ENCODE results near the gene SPATA32.

SPATA32 gene

DNA sequence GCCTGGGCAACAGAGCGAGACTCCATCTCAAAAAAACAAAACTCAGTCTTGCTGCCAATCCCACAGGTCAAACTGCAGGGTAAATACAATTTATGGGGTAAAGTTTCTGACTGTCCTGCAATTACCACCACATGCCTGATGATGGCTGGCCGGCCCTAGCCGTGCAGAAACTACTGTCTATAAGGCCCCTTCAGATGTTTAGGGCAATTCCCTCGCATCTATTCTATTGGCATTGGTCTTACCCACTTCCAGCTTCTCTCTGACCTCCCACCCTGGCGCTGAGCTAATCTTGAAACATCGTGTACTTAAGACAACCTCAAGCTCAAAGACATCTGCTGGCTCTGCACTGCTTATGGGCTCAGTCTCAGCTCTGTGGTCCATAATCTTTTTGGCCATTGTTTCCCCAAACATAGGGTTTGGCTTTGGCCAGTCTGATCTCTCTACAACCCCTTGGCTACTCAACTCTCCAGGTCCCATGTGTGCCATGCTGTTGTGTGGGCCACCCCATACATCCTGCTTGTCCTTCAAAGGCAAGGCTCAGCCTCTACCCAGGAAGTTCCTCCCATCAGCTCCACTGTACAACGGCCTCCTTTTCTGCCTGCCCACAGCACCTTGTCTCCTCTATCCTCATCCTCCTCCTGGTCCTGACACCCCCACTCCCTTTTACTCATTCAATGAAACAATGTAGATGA, 38.3 kb upstream of the SPATA32 start:
- TF ChIP-seq, protein P1, sequence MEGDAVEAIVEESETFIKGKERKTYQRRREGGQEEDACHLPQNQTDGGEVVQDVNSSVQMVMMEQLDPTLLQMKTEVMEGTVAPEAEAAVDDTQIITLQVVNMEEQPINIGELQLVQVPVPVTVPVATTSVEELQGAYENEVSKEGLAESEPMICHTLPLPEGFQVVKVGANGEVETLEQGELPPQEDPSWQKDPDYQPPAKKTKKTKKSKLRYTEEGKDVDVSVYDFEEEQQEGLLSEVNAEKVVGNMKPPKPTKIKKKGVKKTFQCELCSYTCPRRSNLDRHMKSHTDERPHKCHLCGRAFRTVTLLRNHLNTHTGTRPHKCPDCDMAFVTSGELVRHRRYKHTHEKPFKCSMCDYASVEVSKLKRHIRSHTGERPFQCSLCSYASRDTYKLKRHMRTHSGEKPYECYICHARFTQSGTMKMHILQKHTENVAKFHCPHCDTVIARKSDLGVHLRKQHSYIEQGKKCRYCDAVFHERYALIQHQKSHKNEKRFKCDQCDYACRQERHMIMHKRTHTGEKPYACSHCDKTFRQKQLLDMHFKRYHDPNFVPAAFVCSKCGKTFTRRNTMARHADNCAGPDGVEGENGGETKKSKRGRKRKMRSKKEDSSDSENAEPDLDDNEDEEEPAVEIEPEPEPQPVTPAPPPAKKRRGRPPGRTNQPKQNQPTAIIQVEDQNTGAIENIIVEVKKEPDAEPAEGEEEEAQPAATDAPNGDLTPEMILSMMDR (IDR thresholded peaks at IDR 0.05; ENCODE audit: borderline replicate concordance, control extremely low read depth, extremely low read depth, insufficient read depth, missing control alignments): no peak
- in situ Hi-C loops (cut with MboI; ENCODE audit: low sequenced_read_pairs, unreplicated experiment): no loop called here
- no peak for DNase-seq (ENCODE audit: low spot score)

DNA sequence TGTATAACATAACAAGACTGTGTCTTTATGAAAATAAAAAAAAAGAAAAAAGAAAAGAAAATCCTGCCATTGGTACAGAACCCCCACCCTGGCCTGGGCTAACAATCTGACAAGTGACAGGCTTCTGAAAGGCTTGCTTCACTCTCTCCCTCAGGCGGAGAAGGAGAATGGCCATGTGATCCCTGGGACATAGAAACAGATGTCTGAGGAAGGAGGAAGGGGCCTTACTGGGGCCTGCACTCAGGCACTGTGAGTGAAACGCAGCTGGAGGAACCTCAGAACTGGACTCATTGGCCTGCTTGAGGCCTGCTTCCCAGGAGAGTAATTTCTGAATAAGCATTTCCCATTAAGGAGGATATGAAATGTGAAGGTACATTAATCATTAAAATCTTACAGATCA, 37.5 kb upstream of the SPATA32 start:
- TF ChIP-seq, protein P1 (IDR thresholded peaks at IDR 0.05; ENCODE audit: borderline replicate concordance, control extremely low read depth, extremely low read depth, insufficient read depth, missing control alignments): no peak
- in situ Hi-C loops (cut with MboI; ENCODE audit: low sequenced_read_pairs, unreplicated experiment): no loop called here
- no peak for DNase-seq (ENCODE audit: low spot score)

DNA sequence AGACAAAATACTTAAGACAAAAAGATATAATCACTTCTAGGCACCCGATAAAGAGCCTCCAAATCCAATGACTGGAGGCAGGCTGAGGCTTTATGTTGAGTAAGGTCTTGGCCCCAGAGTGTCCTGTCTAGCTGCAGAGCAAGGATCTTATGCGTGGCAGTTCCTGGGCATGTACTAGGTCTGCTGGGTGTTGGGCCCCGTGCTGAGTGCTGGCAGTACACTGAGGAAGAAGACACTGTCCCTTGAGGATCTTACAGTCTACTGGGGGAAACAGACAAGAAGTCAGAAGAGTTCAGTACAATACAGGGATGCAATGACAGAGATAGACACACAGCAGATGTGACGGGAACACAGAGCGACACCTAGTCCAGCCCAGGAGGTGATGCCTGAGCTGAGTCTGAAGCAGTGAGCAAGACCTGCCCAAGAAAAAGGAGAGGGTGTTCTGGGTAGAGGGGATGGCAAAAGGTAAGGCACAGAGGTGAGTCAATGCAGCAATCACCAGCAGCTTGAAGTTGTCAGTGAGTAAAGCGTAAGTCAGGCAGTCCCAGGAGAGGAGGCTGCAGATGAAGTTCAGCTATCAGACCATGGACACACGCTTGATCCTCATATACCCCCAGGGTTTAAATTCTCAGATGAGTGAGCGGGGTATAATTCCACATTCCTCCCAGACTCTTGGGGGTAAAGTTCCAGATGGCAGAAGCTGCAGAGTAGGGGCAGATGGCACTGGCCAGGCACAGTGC, 36.8 kb upstream of the SPATA32 start:
- in situ Hi-C loops (cut with MboI; ENCODE audit: low sequenced_read_pairs, unreplicated experiment): no loop called here
- DNase-seq (ENCODE audit: low spot score): no peak
- TF ChIP-seq, protein P1 (IDR thresholded peaks at IDR 0.05; ENCODE audit: borderline replicate concordance, control extremely low read depth, extremely low read depth, insufficient read depth, missing control alignments): no peak

DNA sequence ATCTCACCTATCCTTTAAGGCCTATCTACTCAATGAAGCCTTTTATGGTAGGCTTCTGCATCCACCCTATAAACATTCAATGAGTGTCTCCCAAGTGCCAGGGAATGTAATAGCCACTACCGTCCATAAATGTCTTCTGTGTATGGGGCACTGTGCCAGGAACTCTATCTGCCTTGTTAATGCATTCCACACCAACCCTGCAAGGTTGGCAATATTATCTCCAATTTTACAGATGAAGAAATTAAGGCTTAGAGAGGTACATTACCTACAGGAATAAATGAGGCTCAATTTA, 34.9 kb upstream of the SPATA32 start:
- TF ChIP-seq, protein P1 (IDR thresholded peaks at IDR 0.05; ENCODE audit: borderline replicate concordance, control extremely low read depth, extremely low read depth, insufficient read depth, missing control alignments): no peak
- in situ Hi-C loops (cut with MboI; ENCODE audit: low sequenced_read_pairs, unreplicated experiment): no loop called here
- no peak for DNase-seq (ENCODE audit: low spot score)

DNA sequence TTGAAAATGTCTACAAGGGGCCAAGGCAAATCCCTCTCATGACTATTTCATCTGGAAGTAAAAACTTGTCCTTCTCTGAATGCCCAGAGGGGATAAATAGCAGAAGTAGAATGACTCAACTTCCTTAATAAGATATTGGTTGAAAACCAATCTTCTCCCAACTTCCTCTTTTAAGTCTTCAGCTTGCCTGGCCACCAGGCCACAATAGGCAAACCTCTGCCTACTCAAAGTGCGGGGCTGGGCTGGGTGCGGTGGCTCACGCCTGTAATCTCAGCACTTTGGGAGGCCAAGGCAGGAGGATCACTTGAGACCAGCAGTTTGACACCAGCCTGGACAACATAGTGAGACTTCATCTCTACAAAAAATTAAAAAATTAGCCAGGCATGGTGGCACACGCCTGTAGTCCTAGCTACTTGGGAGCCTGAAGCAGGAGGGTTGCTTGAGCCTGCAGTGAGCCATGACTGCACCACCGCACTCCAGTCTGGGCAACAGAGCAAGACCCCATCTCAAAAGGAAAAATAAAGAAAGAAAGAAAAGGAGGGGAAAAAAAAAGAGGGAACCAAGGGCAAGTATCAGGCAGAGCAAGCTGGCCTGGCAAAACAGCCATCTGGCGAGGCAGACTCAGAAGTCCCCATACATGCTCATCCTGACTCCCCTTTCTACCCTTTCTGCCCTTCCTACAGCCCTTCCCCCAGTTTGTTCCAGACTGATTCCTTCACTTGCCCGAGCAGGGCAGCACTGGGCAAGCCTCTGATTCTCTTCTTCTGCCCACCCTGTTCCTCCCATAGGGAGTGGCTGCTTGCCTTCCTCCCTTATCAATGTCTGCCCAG, 34.3 kb upstream of the SPATA32 start:
- DNase-seq (ENCODE audit: low spot score): no peak
- TF ChIP-seq, protein P1 (IDR thresholded peaks at IDR 0.05; ENCODE audit: borderline replicate concordance, control extremely low read depth, extremely low read depth, insufficient read depth, missing control alignments): no peak
- in situ Hi-C loops (cut with MboI; ENCODE audit: low sequenced_read_pairs, unreplicated experiment): no loop called here

DNA sequence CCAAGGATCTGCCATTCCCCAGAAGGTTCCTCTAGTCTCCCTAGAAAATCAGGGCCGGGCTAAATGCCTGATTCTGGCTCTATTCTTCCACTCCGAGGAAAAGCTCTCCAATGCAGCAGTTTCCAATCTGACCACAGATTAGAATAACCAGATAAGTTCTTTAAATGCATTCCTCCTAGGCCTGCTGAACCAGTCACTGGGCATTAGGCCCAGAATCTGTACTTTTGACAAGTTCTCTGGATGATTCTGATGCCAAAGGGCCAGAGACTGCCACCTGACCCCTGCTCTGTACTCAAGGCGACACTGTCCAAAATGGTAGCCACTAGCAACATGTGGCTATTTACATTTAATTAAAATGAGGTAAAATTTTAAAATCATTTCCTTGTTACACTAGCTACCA, 32.6 kb upstream of the SPATA32 start:
- no peak for DNase-seq (ENCODE audit: low spot score)
- TF ChIP-seq, protein P1 (IDR thresholded peaks at IDR 0.05; ENCODE audit: borderline replicate concordance, control extremely low read depth, extremely low read depth, insufficient read depth, missing control alignments): no peak
- in situ Hi-C loops (cut with MboI; ENCODE audit: low sequenced_read_pairs, unreplicated experiment): no loop called here

Data from GM13976 (cell line).